ENCODE results near the gene CTSW. TPM values are rescaled to one million over a fixed set of nuclear protein-coding genes. Genes with fewer than 3 reads are reported as not detected.
A peak's percentile ranks its signal among the peaks of the same experiment; 100 is the strongest.

CTSW gene
- total RNA-seq, 1 experiment from 2014 or later = not detected

DNA sequence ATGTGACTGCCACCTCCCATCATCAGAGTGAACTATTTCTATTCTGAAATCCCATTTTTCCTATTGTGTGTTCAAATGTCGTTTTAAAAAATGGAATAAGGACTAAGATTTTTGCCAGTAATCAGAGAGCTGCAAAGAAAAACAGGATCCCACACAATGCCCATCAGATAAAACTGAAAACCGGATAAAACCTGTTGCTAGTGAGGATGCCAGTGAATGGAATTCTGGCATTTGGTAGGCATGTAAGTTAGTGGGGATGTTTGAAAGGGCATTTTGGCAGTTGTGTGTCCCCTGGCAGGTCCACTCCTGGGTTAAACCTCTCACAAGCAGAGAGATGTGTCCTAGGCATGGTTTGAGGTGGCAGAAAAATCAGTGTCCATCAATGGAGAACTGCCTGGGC is 45.8 kb downstream of the CTSW start:
- intact Hi-C loops (cut with micrococcal nuclease; ENCODE audit: unreplicated experiment) = no loop called here
- ChIA-PET CTCF (no interaction called here), POLR2A (no interaction called here)
- no TSS peak for BruUV-seq (replicated peaks)
- H3K36me3 Mint-ChIP-seq (ENCODE audit: insufficient read depth, unreplicated experiment) = peaks cover 18% of the 10 kb centered on the region
- H3K27ac Mint-ChIP-seq (ENCODE audit: unreplicated experiment) = no peak overlapping the region
- TF ChIP-seq, protein P1, sequence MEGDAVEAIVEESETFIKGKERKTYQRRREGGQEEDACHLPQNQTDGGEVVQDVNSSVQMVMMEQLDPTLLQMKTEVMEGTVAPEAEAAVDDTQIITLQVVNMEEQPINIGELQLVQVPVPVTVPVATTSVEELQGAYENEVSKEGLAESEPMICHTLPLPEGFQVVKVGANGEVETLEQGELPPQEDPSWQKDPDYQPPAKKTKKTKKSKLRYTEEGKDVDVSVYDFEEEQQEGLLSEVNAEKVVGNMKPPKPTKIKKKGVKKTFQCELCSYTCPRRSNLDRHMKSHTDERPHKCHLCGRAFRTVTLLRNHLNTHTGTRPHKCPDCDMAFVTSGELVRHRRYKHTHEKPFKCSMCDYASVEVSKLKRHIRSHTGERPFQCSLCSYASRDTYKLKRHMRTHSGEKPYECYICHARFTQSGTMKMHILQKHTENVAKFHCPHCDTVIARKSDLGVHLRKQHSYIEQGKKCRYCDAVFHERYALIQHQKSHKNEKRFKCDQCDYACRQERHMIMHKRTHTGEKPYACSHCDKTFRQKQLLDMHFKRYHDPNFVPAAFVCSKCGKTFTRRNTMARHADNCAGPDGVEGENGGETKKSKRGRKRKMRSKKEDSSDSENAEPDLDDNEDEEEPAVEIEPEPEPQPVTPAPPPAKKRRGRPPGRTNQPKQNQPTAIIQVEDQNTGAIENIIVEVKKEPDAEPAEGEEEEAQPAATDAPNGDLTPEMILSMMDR (IDR thresholded peaks at IDR 0.05; ENCODE audit: insufficient read depth in 1 of 2, low read depth in 1 of 2, low read length in 1 of 2, severe bottlenecking in 1 of 2, unreplicated experiment in 1 of 2) = no peak
- Histone ChIP-seq H3K27me3 (replicated peaks; ENCODE audit: control insufficient read depth, insufficient read depth, low read length) (no peaks in the 10 kb centered on the region), H3K4me1 (peaks cover 2% of the 10 kb centered on the region; the same call in 1 of the 2 replicates), H3K9me3 (no peaks in the 10 kb centered on the region), H3K4me3 (ENCODE audit: low read depth, low read length) (no peak overlapping the region), H3K36me3 (ENCODE audit: control insufficient read depth, insufficient read depth, low read length) (no peaks in the 10 kb centered on the region; the same call in 1 of the 2 replicates)
- no peak for DNase-seq
- no peaks in the 10 kb centered on the region for H3K4me1 Mint-ChIP-seq (ENCODE audit: low read depth, unreplicated experiment)
- H3K9me3 Mint-ChIP-seq (ENCODE audit: unreplicated experiment) = no peaks in the 10 kb centered on the region
- no peaks in the 10 kb centered on the region for H3K27me3 Mint-ChIP-seq (ENCODE audit: insufficient read depth, unreplicated experiment)
- H3K4me3 Mint-ChIP-seq (ENCODE audit: unreplicated experiment) = no peak overlapping the region

DNA sequence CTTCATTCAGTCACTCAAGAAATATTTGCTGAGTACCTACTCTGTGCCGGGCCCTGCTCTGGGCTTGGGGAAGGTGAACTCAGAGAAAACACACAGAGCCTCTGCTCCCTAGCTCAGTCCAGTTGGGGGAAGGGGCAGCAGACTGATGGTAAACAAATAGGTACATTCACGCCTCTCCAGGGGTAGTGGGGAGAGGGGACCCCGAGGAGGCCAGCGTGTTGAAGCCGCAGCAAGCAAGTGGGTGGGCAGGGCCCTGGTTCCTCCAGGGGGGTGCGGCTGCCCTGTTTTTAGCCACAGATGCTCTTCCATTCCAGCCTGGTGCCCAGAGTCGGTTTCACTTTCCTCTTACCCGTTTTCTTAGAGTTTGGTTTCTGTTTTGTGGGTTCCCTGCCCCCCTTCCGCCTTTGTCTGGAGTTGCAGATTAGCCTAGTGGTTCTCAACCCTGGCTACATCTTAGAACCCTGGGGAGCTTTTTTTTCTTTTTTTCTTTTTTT is 48.3 kb downstream of the CTSW start:
- H3K4me1 Mint-ChIP-seq (ENCODE audit: low read depth, unreplicated experiment) = no peaks in the 10 kb centered on the region
- H3K36me3 Mint-ChIP-seq (ENCODE audit: insufficient read depth, unreplicated experiment) = peaks cover 6% of the 10 kb centered on the region
- ChIA-PET POLR2A (no interaction called here), CTCF (no interaction called here)
- TF ChIP-seq, protein P1 (IDR thresholded peaks at IDR 0.05; ENCODE audit: insufficient read depth in 1 of 2, low read depth in 1 of 2, low read length in 1 of 2, severe bottlenecking in 1 of 2, unreplicated experiment in 1 of 2) = no peak
- no peak overlapping the region for H3K4me3 Mint-ChIP-seq (ENCODE audit: unreplicated experiment)
- Histone ChIP-seq H3K9me3 (no peaks in the 10 kb centered on the region), H3K27me3 (replicated peaks; ENCODE audit: control insufficient read depth, insufficient read depth, low read length) (no peaks in the 10 kb centered on the region), H3K4me1 (no peaks in the 10 kb centered on the region), H3K36me3 (ENCODE audit: control insufficient read depth, insufficient read depth, low read length) (no peaks in the 10 kb centered on the region), H3K4me3 (ENCODE audit: low read depth, low read length) (no peak overlapping the region)
- BruUV-seq (replicated peaks) = no TSS peak
- intact Hi-C loops (cut with micrococcal nuclease; ENCODE audit: unreplicated experiment) = no loop called here
- DNase-seq = no peak
- no peaks in the 10 kb centered on the region for H3K27me3 Mint-ChIP-seq (ENCODE audit: insufficient read depth, unreplicated experiment)
- no peak overlapping the region for H3K27ac Mint-ChIP-seq (ENCODE audit: unreplicated experiment)
- H3K9me3 Mint-ChIP-seq (ENCODE audit: unreplicated experiment) = no peaks in the 10 kb centered on the region

DNA sequence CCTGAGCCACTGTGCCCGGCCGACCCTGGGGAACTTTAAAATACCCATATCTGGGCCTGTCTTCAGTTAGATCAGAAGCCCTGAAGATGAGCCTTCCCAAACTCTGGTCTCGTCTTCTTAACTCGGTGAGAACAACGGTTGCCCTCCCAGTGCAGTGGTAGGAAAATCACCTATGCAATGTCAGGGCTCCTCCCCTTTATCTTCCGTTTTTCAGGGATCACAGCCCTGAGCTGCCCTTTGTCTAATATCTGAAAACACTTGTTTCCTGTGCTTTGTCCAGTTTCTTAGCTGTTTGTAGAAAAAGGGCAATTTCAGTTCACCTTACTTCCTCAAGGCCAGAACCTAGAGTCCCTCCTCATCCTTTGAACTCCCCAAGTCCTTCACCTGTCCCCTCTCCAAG is 49.0 kb downstream of the CTSW start:
- BruUV-seq (replicated peaks) = no TSS peak
- Mint-ChIP-seq H3K9me3 (ENCODE audit: unreplicated experiment) (no peaks in the 10 kb centered on the region), H3K4me3 (ENCODE audit: unreplicated experiment) (no peak overlapping the region), H3K27ac (ENCODE audit: unreplicated experiment) (peak overlapping the region; percentile 57), H3K36me3 (ENCODE audit: insufficient read depth, unreplicated experiment) (peaks cover 6% of the 10 kb centered on the region), H3K4me1 (ENCODE audit: low read depth, unreplicated experiment) (no peaks in the 10 kb centered on the region), H3K27me3 (ENCODE audit: insufficient read depth, unreplicated experiment) (no peaks in the 10 kb centered on the region)
- H3K36me3 ChIP-seq (ENCODE audit: control insufficient read depth, insufficient read depth, low read length) = no peaks in the 10 kb centered on the region
- no peaks in the 10 kb centered on the region for H3K4me1 ChIP-seq
- TF ChIP-seq, protein P1 (IDR thresholded peaks at IDR 0.05; ENCODE audit: insufficient read depth in 1 of 2, low read depth in 1 of 2, low read length in 1 of 2, severe bottlenecking in 1 of 2, unreplicated experiment in 1 of 2) = no peak
- no peak for DNase-seq
- POLR2A ChIA-PET = no interaction called here
- H3K27me3 ChIP-seq (replicated peaks; ENCODE audit: control insufficient read depth, insufficient read depth, low read length) = no peaks in the 10 kb centered on the region
- CTCF ChIA-PET = no interaction called here
- H3K9me3 ChIP-seq = no peaks in the 10 kb centered on the region
- H3K4me3 ChIP-seq (ENCODE audit: low read depth, low read length) = no peak overlapping the region
- intact Hi-C loops (cut with micrococcal nuclease; ENCODE audit: unreplicated experiment) = no loop called here

All from Caco-2 (cell line).